HL-60 (cell line): ENCODE data around the gene EPOP.

Source experiments
- DNase-seq, 2 experiments: peaks; one replicate each; pipeline ENCODE4 v3.0.0-alpha.2; 2010 to 2020; ENCODE audit warnings: low read depth in 1 of 2, low spot score in 1 of 2
- H3K27ac ChIP-seq: fragments of 250-450 bp; sonication (Bioruptor Pico); replicated peaks from 2 replicates; pipeline ENCODE4 v1.5.1; 2020; ENCODE audit warnings: mild to moderate bottlenecking, moderate library complexity
- H3K27me3 ChIP-seq: fragments of 250-450 bp; sonication (Bioruptor Pico); 2 replicates; pipeline ENCODE4 v1.5.1; 2021; ENCODE audit warnings: mild to moderate bottlenecking, moderate library complexity; ENCODE audit not compliant: insufficient read depth, poor library complexity, severe bottlenecking
- H3K4me3 ChIP-seq: replicated peaks from 2 replicates; pipeline ENCODE4 v1.5.1; 2011; ENCODE audit warnings: mild to moderate bottlenecking, control low read depth, low read length; ENCODE audit not compliant: insufficient read depth
- CTCF ChIP-seq: IDR thresholded peaks from one replicate; pipeline ENCODE4 v1.5.1; 2011; ENCODE audit warnings: low read length, control low read depth, inconsistent platforms; ENCODE audit not compliant: insufficient read depth
- GABPA ChIP-seq: IDR thresholded peaks from 2 replicates; pipeline ENCODE4 v1.6.1; 2012; ENCODE audit warnings: low read depth
- POLR2AphosphoS5 ChIP-seq: IDR thresholded peaks from 2 replicates; pipeline ENCODE4 v1.6.1; 2012; ENCODE audit warnings: low read depth
- REST ChIP-seq: IDR thresholded peaks from 2 replicates; pipeline ENCODE4 v1.6.1; 2012; ENCODE audit warnings: low read depth; ENCODE audit not compliant: insufficient replicate concordance
- SPI1 ChIP-seq: IDR thresholded peaks from 2 replicates; pipeline ENCODE4 v1.6.1; 2012; ENCODE audit warnings: low read depth, mild to moderate bottlenecking, borderline replicate concordance

The EPOP gene

GRCh38 chr17:38667787-38668122, 7.0 kb downstream of the EPOP start:
- Histone ChIP-seq H3K4me3 (no peak overlapping the region), H3K27ac (no peak overlapping the region), H3K27me3 (peaks cover 38% of the 10 kb centered on the region)
- TF ChIP-seq GABPA (no peak), SPI1 (no peak), CTCF (no peak), REST (no peak), POLR2AphosphoS5 (no peak)
- DNase-seq: no peak

GRCh38 chr17:38667099-38667786, 7.5 kb downstream of the EPOP start:
- peak in 1 of 2 experiments; percentile 70 for DNase-seq
- Histone ChIP-seq H3K4me3 (no peak overlapping the region), H3K27ac (no peak overlapping the region), H3K27me3 (peaks cover 33% of the 10 kb centered on the region)
- no peak for TF ChIP-seq POLR2AphosphoS5
- TF ChIP-seq REST: no peak
- peak; percentile 99 for TF ChIP-seq CTCF
- TF ChIP-seq SPI1: no peak
- no peak for TF ChIP-seq GABPA

GRCh38 chr17:38663964-38664644, 10.7 kb downstream of the EPOP start:
- no peak for DNase-seq
- H3K27ac ChIP-seq: no peak overlapping the region
- no peak for TF ChIP-seq REST
- no peak for TF ChIP-seq CTCF
- TF ChIP-seq SPI1: no peak
- TF ChIP-seq POLR2AphosphoS5: no peak
- no peak for TF ChIP-seq GABPA

More at GRCh38 chr17:38663964-38664644, 10.7 kb downstream of the EPOP start:
- H3K4me3 ChIP-seq: no peak overlapping the region
- peaks cover 11% of the 10 kb centered on the region for H3K27me3 ChIP-seq
